Measurements from ENCODE around the gene PLA2G4C. TPM values are rescaled to one million over a fixed set of nuclear protein-coding genes. Genes with fewer than 3 reads are reported as not detected.
"Not testable (repeated sequence)": the region's sequence is repeated elsewhere in the genome, so short reads cannot be mapped to it uniquely, and the experiment has no call there.

Gene PLA2G4C
- total and polyA plus RNA-seq, 3 experiments from 2014 or later, result 1.7 to 2.6 TPM; not detected in 1

GRCh38 chr19:48108997-48109782 lies 1.4 kb downstream of the PLA2G4C start:
- H3K9me3 ChIP-seq (ENCODE audit: low read length), result no peaks in the 10 kb centered on the region
- H3K4me3 ChIP-seq (ENCODE audit: low read length), result no peak overlapping the region
- no peak for DNase-seq
- no peaks in the 10 kb centered on the region for H3K36me3 ChIP-seq (ENCODE audit: insufficient read depth, low read length)
- no peak overlapping the region for H3K27ac ChIP-seq (ENCODE audit: low read depth, low read length)
- Mint-ChIP-seq H3K9me3 (no peaks in the 10 kb centered on the region), H3K36me3 (peaks cover 0 to under 1% (median 0%) of the 10 kb centered on the region in 3 donors), H3K4me3 (peak overlapping the region in 4 of 7 donors; percentile 24 to 73 (median 48)), H3K27ac (peak overlapping the region in 1 of 8 donors; percentile 83), H3K27me3 (peaks cover 0 to 4% of the 10 kb centered on the region in 2 donors), H3K4me1 (peaks cover 2 to 15% (median 13%) of the 10 kb centered on the region in 3 donors)
- peaks cover 6% of the 10 kb centered on the region for H3K4me1 ChIP-seq (ENCODE audit: insufficient read depth, low read length)
- no peaks in the 10 kb centered on the region for H3K27me3 ChIP-seq (ENCODE audit: insufficient read depth, low read length, poor library complexity, severe bottlenecking)
- CTCF ChIA-PET, result interaction anchor here (1.1 to 2.9 kb wide), 3 partner anchors 7 to 152 kb away, joined by 3 to 16 read pairs (median 4); no protein-coding TSS in a partner anchor
- POLR2A ChIA-PET, result no interaction called here

DNA sequence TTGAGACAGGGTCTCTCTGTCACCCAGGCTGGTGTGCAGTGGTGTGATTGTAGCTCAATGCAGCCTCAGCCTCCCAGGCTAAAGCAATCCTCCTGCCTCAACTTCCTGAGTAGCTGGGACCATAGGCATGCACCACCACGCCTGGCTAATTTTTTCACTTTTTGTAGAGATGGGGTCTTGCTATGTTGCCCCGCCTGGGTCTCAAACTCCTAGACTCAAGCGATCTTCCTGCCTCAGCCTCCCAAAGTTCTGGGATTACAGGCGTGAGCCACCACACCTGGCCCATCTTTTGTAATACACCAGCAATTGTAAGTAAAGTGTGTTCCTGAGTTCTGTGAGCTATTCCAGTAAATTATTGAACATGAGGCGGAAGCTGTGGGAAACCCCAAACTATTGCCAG lies 6.7 kb downstream of the PLA2G4C start:
- peak overlapping the region in 1 of 8 donors; percentile 63 for H3K27ac Mint-ChIP-seq
- Histone ChIP-seq H3K4me3 (ENCODE audit: low read length) (no peak overlapping the region), H3K27me3 (ENCODE audit: insufficient read depth, low read length, poor library complexity, severe bottlenecking) (no peaks in the 10 kb centered on the region), H3K27ac (ENCODE audit: low read depth, low read length) (no peak overlapping the region), H3K9me3 (ENCODE audit: low read length) (no peaks in the 10 kb centered on the region), H3K4me1 (ENCODE audit: insufficient read depth, low read length) (peaks cover 6% of the 10 kb centered on the region), H3K36me3 (ENCODE audit: insufficient read depth, low read length) (no peaks in the 10 kb centered on the region)
- no peak for DNase-seq
- ChIA-PET POLR2A (no interaction called here), CTCF (interaction anchor here (0.5 to 3.7 kb wide), 4 partner anchors 7 to 1111 kb away, joined by 3 to 16 read pairs (median 3); partner anchors contain the start of gene PLA2G4C)
- peaks cover 3 to 6% (median 5%) of the 10 kb centered on the region in 3 donors for H3K4me1 Mint-ChIP-seq
- H3K4me3 Mint-ChIP-seq, result no peak overlapping the region
- peaks cover 0 to 4% (median 3%) of the 10 kb centered on the region in 3 donors for H3K36me3 Mint-ChIP-seq
- H3K9me3 Mint-ChIP-seq, result no peaks in the 10 kb centered on the region
- peaks cover 0 to 4% of the 10 kb centered on the region in 2 donors for H3K27me3 Mint-ChIP-seq

- Histone ChIP-seq H3K4me1 (ENCODE audit: insufficient read depth, low read length) (peaks cover 6% of the 10 kb centered on the region), H3K4me3 (ENCODE audit: low read length) (no peak overlapping the region), H3K27ac (ENCODE audit: low read depth, low read length) (no peak overlapping the region), H3K9me3 (ENCODE audit: low read length) (no peaks in the 10 kb centered on the region), H3K36me3 (ENCODE audit: insufficient read depth, low read length) (no peaks in the 10 kb centered on the region), H3K27me3 (ENCODE audit: insufficient read depth, low read length, poor library complexity, severe bottlenecking) (no peaks in the 10 kb centered on the region)
- peaks cover 3 to 6% (median 5%) of the 10 kb centered on the region in 3 donors for H3K4me1 Mint-ChIP-seq
- DNase-seq, result peak in 2 of 5 donors; percentile 5
- no peak overlapping the region for H3K4me3 Mint-ChIP-seq
- POLR2A ChIA-PET, result no interaction called here
- H3K9me3 Mint-ChIP-seq, result no peaks in the 10 kb centered on the region
- peaks cover 0 to 4% (median 3%) of the 10 kb centered on the region in 3 donors for H3K36me3 Mint-ChIP-seq
- H3K27me3 Mint-ChIP-seq, result peaks cover 0 to 4% of the 10 kb centered on the region in 2 donors
- H3K27ac Mint-ChIP-seq, result no peak overlapping the region
- CTCF ChIA-PET, result interaction anchor here (1.0 to 3.7 kb wide), 4 partner anchors 8 to 158 kb away, joined by 3 to 16 read pairs (median 3); partner anchors contain the start of gene PLA2G4C
Observed at GRCh38 chr19:48102870-48103751, 7.5 kb downstream of the PLA2G4C start.

DNA sequence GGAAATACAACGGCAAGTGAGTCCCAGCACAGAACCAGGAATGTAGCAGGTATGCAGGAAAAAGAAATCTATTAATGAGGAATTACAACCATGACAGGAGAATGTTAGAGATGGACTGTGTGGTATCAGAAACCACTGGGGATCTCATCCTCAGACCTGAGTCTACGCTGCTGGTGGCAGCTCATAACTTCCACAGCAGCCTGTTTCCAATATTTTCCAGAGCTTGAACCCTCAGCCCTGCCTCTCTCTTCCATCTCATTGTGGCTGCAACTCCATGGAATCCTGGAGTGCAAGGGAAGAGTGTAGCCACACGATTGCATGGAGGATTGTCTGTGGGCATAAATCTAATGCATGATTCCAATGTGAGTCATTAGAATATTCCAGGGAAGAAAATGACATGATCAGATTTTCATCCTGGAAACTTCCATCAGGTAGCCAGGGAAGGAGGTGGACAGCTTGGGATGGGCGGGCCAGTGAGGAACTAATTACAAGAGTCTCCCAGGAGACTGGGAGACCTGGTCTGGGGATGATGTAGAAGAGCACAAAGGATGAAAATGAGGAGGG lies 14.9 kb downstream of the PLA2G4C start:
- ChIA-PET POLR2A (no interaction called here), CTCF (no interaction called here)
- H3K27ac ChIP-seq (ENCODE audit: low read depth, low read length), result no peak overlapping the region
- Mint-ChIP-seq H3K4me1 (no peaks in the 10 kb centered on the region), H3K4me3 (no peak overlapping the region), H3K27me3 (peaks cover 8 to 20% of the 10 kb centered on the region in 2 donors), H3K27ac (peak overlapping the region in 1 of 8 donors; percentile 43), H3K36me3 (peaks cover 0 to 20% (median 13%) of the 10 kb centered on the region in 3 donors), H3K9me3 (peaks cover 3 to 20% (median 10%) of the 10 kb centered on the region in 5 donors)
- H3K36me3 ChIP-seq (ENCODE audit: insufficient read depth, low read length), result no peaks in the 10 kb centered on the region
- H3K4me1 ChIP-seq (ENCODE audit: insufficient read depth, low read length), result no peaks in the 10 kb centered on the region
- no peaks in the 10 kb centered on the region for H3K9me3 ChIP-seq (ENCODE audit: low read length)
- no peak overlapping the region for H3K4me3 ChIP-seq (ENCODE audit: low read length)
- DNase-seq, result no peak
- no peaks in the 10 kb centered on the region for H3K27me3 ChIP-seq (ENCODE audit: insufficient read depth, low read length, poor library complexity, severe bottlenecking)

DNA sequence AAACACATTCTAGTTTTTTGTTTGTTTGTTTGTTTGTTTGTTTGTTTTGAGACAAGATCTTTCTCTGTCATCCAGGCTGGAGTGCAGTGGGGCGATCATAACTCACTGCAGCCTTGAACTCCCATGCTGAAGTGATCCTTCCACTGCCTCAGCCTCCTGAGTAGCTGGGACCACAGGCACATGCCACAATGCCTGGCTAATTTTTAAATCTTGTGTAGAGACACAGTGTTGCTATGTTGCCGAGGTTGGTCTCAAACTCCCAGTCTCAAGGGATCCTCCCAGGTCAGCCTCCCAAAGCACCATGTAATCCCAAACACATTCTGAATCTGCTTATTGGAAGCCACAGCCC lies 15.8 kb downstream of the PLA2G4C start:
- ChIA-PET CTCF (no interaction called here), POLR2A (no interaction called here)
- no peak for DNase-seq
- H3K4me3 ChIP-seq (ENCODE audit: low read length), result no peak overlapping the region
- Mint-ChIP-seq H3K27me3 (peaks cover 8 to 26% of the 10 kb centered on the region in 2 donors), H3K9me3 (peaks cover 3 to 20% (median 10%) of the 10 kb centered on the region in 5 donors), H3K36me3 (peaks cover 0 to 21% (median 17%) of the 10 kb centered on the region in 3 donors), H3K4me3 (no peak overlapping the region), H3K27ac (no peak overlapping the region), H3K4me1 (no peaks in the 10 kb centered on the region)
- no peaks in the 10 kb centered on the region for H3K4me1 ChIP-seq (ENCODE audit: insufficient read depth, low read length)
- no peaks in the 10 kb centered on the region for H3K27me3 ChIP-seq (ENCODE audit: insufficient read depth, low read length, poor library complexity, severe bottlenecking)
- H3K9me3 ChIP-seq (ENCODE audit: low read length), result no peaks in the 10 kb centered on the region
- H3K36me3 ChIP-seq (ENCODE audit: insufficient read depth, low read length), result no peaks in the 10 kb centered on the region
- H3K27ac ChIP-seq (ENCODE audit: low read depth, low read length), result no peak overlapping the region

DNA sequence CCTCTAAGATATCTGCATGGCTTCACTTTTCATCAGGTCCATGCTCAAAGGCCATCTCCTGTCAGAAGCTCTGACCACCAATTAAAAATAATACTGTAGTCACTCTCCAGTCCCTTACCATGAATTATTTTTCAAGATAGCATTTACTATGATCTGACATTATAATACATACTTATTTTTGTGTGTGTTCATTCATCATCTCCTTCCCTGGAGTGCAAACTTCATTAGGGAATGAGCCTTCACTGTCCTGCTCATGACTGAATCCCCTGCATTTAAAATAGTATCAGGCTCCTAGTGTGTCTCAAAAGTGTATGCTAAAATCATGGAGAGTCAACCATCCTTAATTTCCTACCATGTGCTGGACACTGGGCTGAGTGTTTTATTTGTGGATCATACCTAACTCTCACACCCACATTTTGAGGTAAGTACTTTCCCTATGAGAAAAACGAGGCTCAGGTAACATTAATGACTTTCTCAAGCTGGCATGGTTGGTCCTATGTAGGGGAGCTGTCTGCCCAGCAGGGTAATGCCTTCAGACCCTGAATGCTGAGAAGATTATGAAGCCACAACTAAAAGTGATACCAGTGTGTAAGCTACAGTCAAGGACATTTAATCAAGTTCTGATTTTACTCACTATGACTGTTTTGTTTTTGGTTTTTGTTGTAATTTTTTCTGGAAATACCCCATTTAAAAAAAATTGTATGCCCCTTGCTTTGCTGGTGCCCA lies 16.3 kb downstream of the PLA2G4C start:
- Histone ChIP-seq H3K36me3 (ENCODE audit: insufficient read depth, low read length) (no peaks in the 10 kb centered on the region), H3K27ac (ENCODE audit: low read depth, low read length) (no peak overlapping the region), H3K9me3 (ENCODE audit: low read length) (no peaks in the 10 kb centered on the region), H3K4me1 (ENCODE audit: insufficient read depth, low read length) (no peaks in the 10 kb centered on the region), H3K27me3 (ENCODE audit: insufficient read depth, low read length, poor library complexity, severe bottlenecking) (no peaks in the 10 kb centered on the region), H3K4me3 (ENCODE audit: low read length) (no peak overlapping the region)
- ChIA-PET POLR2A (no interaction called here), CTCF (no interaction called here)
- no peak overlapping the region for H3K27ac Mint-ChIP-seq
- H3K36me3 Mint-ChIP-seq, result peaks cover 0 to 19% (median 15%) of the 10 kb centered on the region in 3 donors
- H3K27me3 Mint-ChIP-seq, result peaks cover 13 to 31% of the 10 kb centered on the region in 2 donors
- no peaks in the 10 kb centered on the region for H3K4me1 Mint-ChIP-seq
- H3K9me3 Mint-ChIP-seq, result peaks cover 3 to 20% (median 10%) of the 10 kb centered on the region in 5 donors
- DNase-seq, result no peak
- no peak overlapping the region for H3K4me3 Mint-ChIP-seq

GRCh38 chr19:48091111-48091718 lies 19.4 kb downstream of the PLA2G4C start:
- H3K4me3 Mint-ChIP-seq; H3K4me1 ChIP-seq (ENCODE audit: insufficient read depth, low read length); DNase-seq; H3K27ac Mint-ChIP-seq; POLR2A ChIA-PET; H3K4me1 Mint-ChIP-seq; H3K9me3 ChIP-seq (ENCODE audit: low read length); H3K27ac ChIP-seq (ENCODE audit: low read depth, low read length); H3K27me3 ChIP-seq (ENCODE audit: insufficient read depth, low read length, poor library complexity, severe bottlenecking); H3K36me3 ChIP-seq (ENCODE audit: insufficient read depth, low read length); H3K4me3 ChIP-seq (ENCODE audit: low read length): not testable (repeated sequence)
- H3K9me3 Mint-ChIP-seq, result peaks cover 3 to 20% (median 10%) of the 10 kb centered on the region in 5 donors
- CTCF ChIA-PET, result interaction anchor here (1.4 kb wide), 1 partner anchor 11 kb away, joined by 3 read pairs; no protein-coding TSS in a partner anchor
- peaks cover 17 to 52% of the 10 kb centered on the region in 2 donors for H3K27me3 Mint-ChIP-seq
- H3K36me3 Mint-ChIP-seq, result peaks cover 0 to 18% (median 15%) of the 10 kb centered on the region in 3 donors
